HG03521 (cell line): ENCODE results near the gene MKRN3.

ENCODE experiments used
- ATAC-seq: cut with Tn5 transposase; IDR thresholded peaks from one replicate; pipeline ENCODE4 v1.9.1; 2021; ENCODE audit warnings: mild to moderate bottlenecking, moderate library complexity; ENCODE audit not compliant: unreplicated experiment

Gene MKRN3

GRCh38 chr15:23565395-23566070, at the start of gene MKRN3:
Gene MKRN3, plus strand, starts transcription at chr15:23565674. Its CDS starts 109 bp downstream, at chr15:23565783.
- no peak for ATAC-seq

- ATAC-seq = no peak
These were observed 48.6 kb upstream of the MKRN3 start for GRCh38 chr15:23516866-23517265.

- no peak for ATAC-seq
These were observed 47.4 kb upstream of the MKRN3 start for GRCh38 chr15:23518104-23518503.

GRCh38 chr15:23524816-23525215, 40.7 kb upstream of the MKRN3 start:
- no peak for ATAC-seq

GRCh38 chr15:23529891-23530290, 35.6 kb upstream of the MKRN3 start:
- no peak for ATAC-seq

- no peak for ATAC-seq
These were observed 33.5 kb upstream of the MKRN3 start for GRCh38 chr15:23532024-23532423.

- no peak for ATAC-seq
These were observed 28.8 kb upstream of the MKRN3 start for GRCh38 chr15:23536659-23537058.

GRCh38 chr15:23538648-23539047, 26.8 kb upstream of the MKRN3 start:
- no peak for ATAC-seq

- ATAC-seq = no peak
These were observed 25.6 kb upstream of the MKRN3 start for GRCh38 chr15:23539892-23540291.

GRCh38 chr15:23546158-23546557, 19.3 kb upstream of the MKRN3 start:
- no peak for ATAC-seq

GRCh38 chr15:23548071-23548470, 17.4 kb upstream of the MKRN3 start:
- no peak for ATAC-seq

- ATAC-seq = no peak
These were observed 3.6 kb upstream of the MKRN3 start for GRCh38 chr15:23561914-23562313.

- ATAC-seq = no peak
These were observed 566 bp upstream of the MKRN3 start for GRCh38 chr15:23564821-23565394.

- ATAC-seq = no peak
These were observed 639 bp downstream of the MKRN3 start for GRCh38 chr15:23566071-23566554.

- no peak for ATAC-seq
These were observed 1.2 kb downstream of the MKRN3 start for GRCh38 chr15:23566651-23567050.

- ATAC-seq = no peak
These were observed 2.4 kb downstream of the MKRN3 start for GRCh38 chr15:23567921-23568320.

GRCh38 chr15:23569151-23569925, 3.9 kb downstream of the MKRN3 start:
- no peak for ATAC-seq

GRCh38 chr15:23570486-23570885, 5.0 kb downstream of the MKRN3 start:
- ATAC-seq = no peak

GRCh38 chr15:23572844-23573243, 7.4 kb downstream of the MKRN3 start:
- ATAC-seq = no peak

GRCh38 chr15:23574742-23575141, 9.3 kb downstream of the MKRN3 start:
- ATAC-seq = no peak

GRCh38 chr15:23576061-23576460, 10.6 kb downstream of the MKRN3 start:
- ATAC-seq = no peak
